SW 1271 (cell line): ENCODE data around the gene SELENOM.
"Not testable (repeated sequence)": the region's sequence is repeated elsewhere in the genome, so short reads cannot be mapped to it uniquely, and the experiment has no call there.

Experiments
- DNase-seq, 2 experiments: peaks; one replicate each; lab custom pipeline; 2025; lab: John Stamatoyannopoulos, UW

SELENOM gene

DNA sequence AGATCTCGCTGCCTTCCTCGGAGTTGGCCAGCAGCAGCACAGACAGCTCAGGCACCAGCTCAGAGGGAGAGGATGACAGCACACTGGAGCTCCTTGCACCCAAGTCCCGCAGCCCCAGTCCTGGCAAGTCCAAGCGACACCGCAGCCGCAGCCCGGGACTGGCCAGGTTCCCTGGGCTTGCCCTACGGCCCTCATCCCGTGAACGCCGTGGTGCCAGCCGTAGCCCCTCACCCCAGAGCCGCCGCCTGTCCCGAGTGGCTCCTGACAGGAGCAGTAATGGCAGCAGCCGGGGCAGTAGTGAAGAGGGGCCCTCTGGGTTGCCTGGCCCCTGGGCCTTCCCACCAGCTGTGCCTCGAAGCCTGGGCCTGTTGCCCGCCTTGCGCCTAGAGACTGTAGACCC, 26.5 kb upstream of the SELENOM start:
- no peak for DNase-seq

GRCh38 chr22:31130873-31131272, 23.5 kb upstream of the SELENOM start:
- no peak for DNase-seq

DNA sequence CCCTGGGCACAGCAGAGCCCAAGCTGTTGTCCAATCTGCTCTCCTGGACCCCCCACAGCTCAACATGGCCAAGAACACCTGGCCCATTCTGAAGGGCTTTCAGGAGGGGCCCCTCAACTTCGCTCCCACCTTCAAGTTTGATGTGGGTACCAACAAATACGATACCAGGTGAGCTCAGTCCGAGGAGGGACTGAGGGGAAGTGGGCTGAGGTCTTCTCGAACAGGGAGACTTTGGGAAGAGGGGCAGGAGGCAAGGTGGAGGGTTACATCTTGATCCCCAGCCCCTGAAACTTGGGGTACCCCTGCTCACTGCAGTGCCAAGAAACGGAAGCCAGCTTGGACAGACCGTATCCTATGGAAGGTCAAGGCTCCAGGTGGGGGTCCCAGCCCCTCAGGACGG, 20.8 kb upstream of the SELENOM start:
- DNase-seq = no peak

DNA sequence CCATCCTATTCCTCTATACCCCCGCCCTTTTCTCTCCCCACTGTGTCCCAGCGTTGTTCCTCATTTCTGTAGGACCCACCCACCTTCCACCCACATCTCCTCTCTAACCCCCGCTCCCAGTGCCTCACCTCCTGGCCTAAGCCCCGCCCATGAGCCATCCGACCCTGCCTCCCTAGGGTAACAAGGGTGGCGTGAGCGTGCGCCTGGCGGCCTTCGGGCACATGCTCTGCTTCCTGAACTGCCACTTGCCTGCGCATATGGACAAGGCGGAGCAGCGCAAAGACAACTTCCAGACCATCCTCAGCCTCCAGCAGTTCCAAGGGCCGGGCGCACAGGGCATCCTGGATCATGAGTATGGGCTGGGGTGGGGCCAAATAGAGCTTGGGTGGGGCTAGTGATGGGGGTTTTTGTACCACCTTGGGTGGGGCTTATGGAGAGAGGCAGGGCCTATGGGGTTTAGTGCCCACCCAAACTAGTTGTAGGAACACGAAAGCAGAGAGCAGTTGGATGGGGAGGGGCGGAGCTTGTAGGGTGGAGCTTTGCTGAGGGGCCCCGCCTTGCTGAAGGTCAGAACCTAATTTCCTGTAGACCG, 19.9 kb upstream of the SELENOM start:
- no peak for DNase-seq

GRCh38 chr22:31126869-31127175, 19.5 kb upstream of the SELENOM start:
- no peak for DNase-seq

GRCh38 chr22:31126128-31126868, 18.9 kb upstream of the SELENOM start:
- DNase-seq = no peak

DNA sequence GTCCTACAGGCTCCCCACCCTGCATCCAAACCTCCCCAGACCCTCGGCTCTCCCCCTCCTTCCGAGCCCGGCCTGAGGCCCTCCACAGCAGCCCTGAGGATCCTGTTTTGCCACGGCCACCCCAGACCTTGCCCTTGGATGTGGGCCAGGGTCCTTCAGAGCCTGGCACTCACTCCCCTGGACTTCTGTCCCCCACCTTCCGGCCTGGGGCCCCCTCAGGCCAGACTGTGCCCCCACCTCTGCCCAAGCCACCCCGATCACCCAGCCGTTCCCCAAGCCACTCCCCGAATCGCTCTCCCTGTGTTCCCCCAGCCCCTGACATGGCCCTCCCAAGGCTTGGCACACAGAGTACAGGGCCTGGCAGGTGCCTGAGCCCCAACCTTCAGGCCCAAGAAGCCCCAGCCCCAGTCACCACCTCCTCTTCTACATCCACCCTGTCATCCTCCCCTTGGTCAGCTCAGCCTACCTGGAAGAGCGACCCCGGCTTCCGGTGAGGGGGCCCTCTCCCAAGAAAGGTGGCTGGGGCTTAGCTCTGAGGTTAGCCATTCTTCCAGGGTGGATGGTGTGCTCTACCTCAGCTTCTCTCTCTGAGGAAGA, 18.3 kb upstream of the SELENOM start:
- DNase-seq = no peak

GRCh38 chr22:31124811-31125465, 17.6 kb upstream of the SELENOM start:
- DNase-seq = no peak

DNA sequence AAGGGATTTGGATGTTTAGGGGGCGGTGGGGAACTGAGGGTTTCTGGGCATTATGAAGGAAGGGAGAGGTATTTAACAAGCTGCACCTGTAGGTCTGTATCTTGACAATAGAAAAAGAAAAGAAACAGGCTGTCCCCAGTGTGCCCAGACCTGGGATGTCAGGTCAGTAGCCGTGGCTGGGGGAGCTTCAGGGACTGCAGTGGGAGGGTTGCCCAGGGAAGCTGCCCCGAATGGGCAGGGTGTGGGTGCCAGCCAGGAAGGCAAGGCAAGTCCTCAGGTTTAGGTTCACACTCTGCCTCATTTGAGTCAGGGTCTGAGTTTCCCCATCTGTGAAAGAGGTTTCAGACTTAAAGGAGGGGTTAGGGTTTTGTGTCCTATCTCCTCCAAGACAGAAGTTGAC, 16.9 kb upstream of the SELENOM start:
- DNase-seq = no peak

DNA sequence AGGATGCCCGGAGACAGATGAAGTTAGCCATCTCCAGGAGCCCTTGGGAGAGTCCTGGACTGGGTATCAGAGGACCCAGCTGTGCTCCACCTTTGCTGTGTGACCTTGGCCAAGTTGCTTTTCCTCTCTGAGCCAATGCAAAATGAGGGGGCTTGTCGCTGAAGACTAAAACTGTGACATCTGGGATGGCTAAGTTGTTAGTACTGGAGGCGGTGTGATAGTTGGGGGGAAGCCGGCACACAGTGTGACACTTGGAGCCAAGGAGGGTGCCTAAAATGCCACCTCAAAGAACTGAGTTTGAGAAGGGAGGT, 15.9 kb upstream of the SELENOM start:
- no peak for DNase-seq

- DNase-seq = peak in 1 of 2 experiments; percentile 10
Observed at GRCh38 chr22:31122532-31123291, 15.3 kb upstream of the SELENOM start, which contains the start of gene INPP5J. Gene INPP5J (plus strand): TSS chr22:31122966. CDS start chr22:31123015, 49 bp downstream.

- DNase-seq = no peak
Observed at GRCh38 chr22:31122196-31122531, 14.8 kb upstream of the SELENOM start.

DNA sequence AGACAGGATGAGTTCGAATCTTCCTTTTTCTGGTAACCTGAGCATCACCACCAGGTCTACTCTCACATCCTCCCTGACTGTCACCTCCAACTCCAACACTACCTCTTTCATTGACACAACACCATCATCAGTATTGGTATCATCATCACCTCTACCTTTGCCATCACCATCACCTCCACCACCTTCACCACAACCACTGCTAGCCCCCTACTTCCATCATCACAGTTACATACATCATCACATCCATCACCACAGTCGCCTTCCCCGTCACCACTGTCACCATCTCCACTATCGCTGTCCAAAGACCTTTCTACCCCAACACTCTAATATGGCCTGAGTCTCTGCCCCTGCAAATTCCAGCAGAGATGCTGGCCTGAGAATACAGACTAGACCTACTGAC, 14.0 kb upstream of the SELENOM start:
- DNase-seq = no peak

DNA sequence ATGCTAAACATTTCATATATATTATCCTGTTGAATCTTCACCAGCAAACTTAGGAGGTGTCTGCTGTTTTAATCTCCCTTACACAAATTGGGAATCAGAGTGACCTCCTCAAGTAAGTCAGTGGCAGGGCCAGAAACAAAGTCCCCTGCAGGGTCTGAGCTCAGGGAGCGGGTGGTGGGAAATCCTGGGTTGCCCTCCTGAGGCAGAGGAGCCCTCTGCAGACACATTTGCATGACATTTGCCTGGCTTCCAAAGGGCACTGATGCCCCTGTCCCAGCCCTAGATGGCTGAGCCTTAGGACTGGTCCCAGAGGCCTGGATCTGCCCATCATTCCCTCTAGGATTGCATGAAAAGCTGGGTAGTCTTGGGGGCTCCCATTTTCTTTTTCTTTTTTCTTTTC, 13.3 kb upstream of the SELENOM start:
- DNase-seq = no peak

- no peak for DNase-seq
Observed at GRCh38 chr22:31120230-31120629, 12.9 kb upstream of the SELENOM start.

DNA sequence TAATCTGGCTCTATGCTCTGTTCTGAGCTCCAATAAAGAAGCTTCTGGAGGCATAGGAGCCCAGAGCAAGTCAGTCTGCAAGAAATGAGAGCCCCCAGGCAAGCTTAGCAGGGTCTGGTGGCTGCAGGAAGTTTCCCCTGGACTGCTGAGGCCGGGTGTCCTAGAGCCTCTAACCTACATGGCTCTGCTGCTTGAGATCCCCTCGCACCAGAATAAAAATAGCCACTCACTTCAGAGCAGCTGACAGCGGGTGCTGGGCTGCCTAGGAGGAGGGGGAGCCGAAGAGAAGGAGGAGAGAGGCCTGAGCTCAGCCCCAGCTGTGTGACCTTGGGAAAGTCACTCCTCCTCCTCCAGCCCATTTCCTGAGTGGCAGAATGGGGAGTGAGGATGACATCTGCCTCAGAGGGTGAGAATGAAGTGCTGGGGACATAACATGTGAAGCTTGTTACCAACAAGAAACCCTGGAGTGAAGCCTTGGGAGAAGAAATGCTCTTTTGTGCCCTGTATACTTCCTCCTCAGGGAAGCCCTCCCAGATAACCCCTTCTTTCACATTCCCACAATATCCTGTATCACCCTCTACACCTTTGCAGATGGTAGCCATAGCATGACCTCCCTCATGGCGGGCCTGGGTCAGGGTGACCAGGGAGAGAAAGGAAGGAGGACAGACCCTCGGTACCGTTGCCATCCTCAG, 11.8 kb upstream of the SELENOM start:
- DNase-seq = no peak

GRCh38 chr22:31118046-31118820, 10.9 kb upstream of the SELENOM start:
- DNase-seq = no peak

DNA sequence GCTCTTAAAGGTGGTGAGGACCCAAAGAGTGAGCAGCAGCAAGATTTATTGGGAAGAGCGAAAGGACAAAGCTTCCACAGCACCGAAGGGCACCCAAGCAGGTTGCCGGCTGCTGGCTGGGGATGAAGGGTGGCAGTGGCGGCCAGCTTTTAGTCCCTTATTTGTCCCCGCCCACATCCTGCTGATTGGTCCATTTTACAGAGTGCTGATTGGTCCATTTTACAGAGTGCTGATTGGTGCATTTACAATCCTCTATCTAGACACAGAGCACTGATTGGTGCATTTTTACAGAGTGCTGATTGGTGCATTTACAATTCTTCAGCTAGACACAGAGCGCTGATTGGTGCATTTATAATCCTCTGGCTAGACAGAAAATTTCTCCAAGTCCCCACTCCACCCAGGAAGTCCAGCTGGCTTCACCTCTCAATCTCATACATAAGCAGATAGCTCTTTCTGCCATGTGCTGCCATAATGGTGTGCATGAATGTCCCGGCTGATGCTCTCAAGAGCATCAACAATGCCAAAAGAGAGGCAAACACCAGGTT, 5.3 kb upstream of the SELENOM start:
- DNase-seq = not testable (repeated sequence)

- no peak for DNase-seq
Observed at GRCh38 chr22:31107894-31108218, 488 bp upstream of the SELENOM start.

DNA sequence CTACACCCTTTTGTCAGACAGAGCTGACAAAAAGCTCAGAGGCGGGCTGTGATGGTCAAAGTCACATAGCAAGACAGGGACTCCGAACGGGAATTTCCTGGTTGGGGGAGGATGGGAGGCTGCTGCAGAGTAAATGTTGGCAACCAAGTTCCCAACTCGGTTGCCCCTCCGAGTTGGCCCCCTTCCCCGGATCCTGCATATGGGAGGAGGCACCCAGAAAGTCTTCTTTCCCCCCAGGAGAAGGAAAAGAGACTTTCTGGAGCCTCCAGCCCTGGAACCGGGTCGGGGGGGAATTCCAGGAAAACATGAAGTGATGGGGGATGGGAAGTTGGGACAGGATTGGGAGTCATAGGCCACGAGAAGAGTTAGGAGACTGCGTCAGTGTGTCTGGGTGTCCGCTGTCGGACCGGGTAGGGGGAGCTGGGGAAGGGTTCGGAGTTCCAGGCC, 614 bp downstream of the SELENOM start:
- DNase-seq = peak in 1 of 2 experiments; percentile 28

- DNase-seq = peak in 1 of 2 experiments; percentile 17
Observed at GRCh38 chr22:31106001-31106571, 1.3 kb downstream of the SELENOM start.
